DMS153 treated with DMSO at 0.1 percent for 48 hours (cell line): Measurements from ENCODE around the gene ASIC2.

Experiments
- DNase-seq: peaks from one replicate; lab custom pipeline; 2025; ENCODE audit not compliant: unreplicated experiment; lab: John Stamatoyannopoulos, UW

The ASIC2 gene

GRCh38 chr17:33245183-33245582 is 47.9 kb downstream of the ASIC2 start:
- no peak for DNase-seq

- no peak for DNase-seq
Measured at GRCh38 chr17:33243732-33244131, 49.4 kb downstream of the ASIC2 start.

GRCh38 chr17:33242375-33243124 is 50.5 kb downstream of the ASIC2 start:
- DNase-seq, result no peak

GRCh38 chr17:33241390-33241789 is 51.7 kb downstream of the ASIC2 start:
- DNase-seq, result no peak

- no peak for DNase-seq
Measured at GRCh38 chr17:33240362-33240761, 52.7 kb downstream of the ASIC2 start.

- no peak for DNase-seq
Measured at GRCh38 chr17:33239702-33240101, 53.4 kb downstream of the ASIC2 start.

- no peak for DNase-seq
Measured at GRCh38 chr17:33234930-33235685, 58.0 kb downstream of the ASIC2 start.

GRCh38 chr17:33234233-33234632 is 58.9 kb downstream of the ASIC2 start:
- no peak for DNase-seq

GRCh38 chr17:33233811-33234177 is 59.3 kb downstream of the ASIC2 start:
- no peak for DNase-seq

GRCh38 chr17:33229499-33229898 is 63.6 kb downstream of the ASIC2 start:
- no peak for DNase-seq

- no peak for DNase-seq
Measured at GRCh38 chr17:33229028-33229427, 64.1 kb downstream of the ASIC2 start.

- DNase-seq, result no peak
Measured at GRCh38 chr17:33228548-33228947, 64.5 kb downstream of the ASIC2 start.

- DNase-seq, result no peak
Measured at GRCh38 chr17:33227911-33228310, 65.2 kb downstream of the ASIC2 start.

- no peak for DNase-seq
Measured at GRCh38 chr17:33225994-33226393, 67.1 kb downstream of the ASIC2 start.

- DNase-seq, result no peak
Measured at GRCh38 chr17:33225509-33225908, 67.6 kb downstream of the ASIC2 start.

- DNase-seq, result no peak
Measured at GRCh38 chr17:33220036-33220435, 73.1 kb downstream of the ASIC2 start.

GRCh38 chr17:33218698-33219601 is 74.1 kb downstream of the ASIC2 start:
- DNase-seq, result no peak

- DNase-seq, result no peak
Measured at GRCh38 chr17:33217891-33218290, 75.2 kb downstream of the ASIC2 start.

- DNase-seq, result no peak
Measured at GRCh38 chr17:33214996-33215395, 78.1 kb downstream of the ASIC2 start.

GRCh38 chr17:33210285-33210684 is 82.8 kb downstream of the ASIC2 start:
- no peak for DNase-seq

GRCh38 chr17:33209671-33210070 is 83.4 kb downstream of the ASIC2 start:
- no peak for DNase-seq

- DNase-seq, result no peak
Measured at GRCh38 chr17:33207231-33207630, 85.9 kb downstream of the ASIC2 start.
